ENCODE measurements around the gene SOX6. TPM values are rescaled to one million over a fixed set of nuclear protein-coding genes. Genes with fewer than 3 reads are reported as not detected.

Gene SOX6
- polyA plus RNA-seq, 3 donors, result not detected

- no peaks in the 10 kb centered on the region for H3K27me3 ChIP-seq (ENCODE audit: control insufficient read depth in 2 of 2, insufficient read depth in 2 of 2, low read length in 2 of 2)
- no peak overlapping the region for H3K4me3 ChIP-seq (replicated peaks in 1 of 3; ENCODE audit: low read depth in 2 of 3, low read length in 3 of 3)
- no peaks in the 10 kb centered on the region for H3K79me2 ChIP-seq (ENCODE audit: insufficient read depth, low read length)
- DNase-seq, result no peak
- H3K9ac ChIP-seq (ENCODE audit: insufficient read depth, low read length, poor library complexity, severe bottlenecking), result no peak overlapping the region
- no peak overlapping the region for H3K27ac Mint-ChIP-seq
- peaks cover 0 to 2% (median 0%) of the 10 kb centered on the region in 7 donors for H3K9me3 Mint-ChIP-seq
- TF ChIP-seq, protein P1, sequence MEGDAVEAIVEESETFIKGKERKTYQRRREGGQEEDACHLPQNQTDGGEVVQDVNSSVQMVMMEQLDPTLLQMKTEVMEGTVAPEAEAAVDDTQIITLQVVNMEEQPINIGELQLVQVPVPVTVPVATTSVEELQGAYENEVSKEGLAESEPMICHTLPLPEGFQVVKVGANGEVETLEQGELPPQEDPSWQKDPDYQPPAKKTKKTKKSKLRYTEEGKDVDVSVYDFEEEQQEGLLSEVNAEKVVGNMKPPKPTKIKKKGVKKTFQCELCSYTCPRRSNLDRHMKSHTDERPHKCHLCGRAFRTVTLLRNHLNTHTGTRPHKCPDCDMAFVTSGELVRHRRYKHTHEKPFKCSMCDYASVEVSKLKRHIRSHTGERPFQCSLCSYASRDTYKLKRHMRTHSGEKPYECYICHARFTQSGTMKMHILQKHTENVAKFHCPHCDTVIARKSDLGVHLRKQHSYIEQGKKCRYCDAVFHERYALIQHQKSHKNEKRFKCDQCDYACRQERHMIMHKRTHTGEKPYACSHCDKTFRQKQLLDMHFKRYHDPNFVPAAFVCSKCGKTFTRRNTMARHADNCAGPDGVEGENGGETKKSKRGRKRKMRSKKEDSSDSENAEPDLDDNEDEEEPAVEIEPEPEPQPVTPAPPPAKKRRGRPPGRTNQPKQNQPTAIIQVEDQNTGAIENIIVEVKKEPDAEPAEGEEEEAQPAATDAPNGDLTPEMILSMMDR (IDR thresholded peaks at IDR 0.05), result no peak
- H3K4me2 ChIP-seq (replicated peaks; ENCODE audit: extremely low read depth, low read length, poor library complexity, severe bottlenecking), result no peak overlapping the region
- H3K36me3 Mint-ChIP-seq, result no peaks in the 10 kb centered on the region
- H3K9me3 ChIP-seq (replicated peaks in 1 of 2; ENCODE audit: control insufficient read depth in 1 of 2, insufficient read depth in 1 of 2, low read length in 2 of 2), result no peaks in the 10 kb centered on the region
- 88% methylated on average over 3 of the region's 3 CpGs for WGBS (ENCODE audit: insufficient coverage)
- no peaks in the 10 kb centered on the region for H3K36me3 ChIP-seq (replicated peaks in 1 of 2; ENCODE audit: control insufficient read depth in 1 of 2, insufficient read depth in 2 of 2, low read length in 2 of 2)
- no peaks in the 10 kb centered on the region for H3K4me1 ChIP-seq (ENCODE audit: control insufficient read depth in 1 of 2, insufficient read depth in 2 of 2, low read length in 2 of 2)
- no peak overlapping the region for H2AFZ ChIP-seq (ENCODE audit: insufficient read depth, low read depth, low read length, poor library complexity, severe bottlenecking)
- H3K4me3 Mint-ChIP-seq, result no peak overlapping the region
- no peak overlapping the region for H3K27ac ChIP-seq (ENCODE audit: low read depth in 1 of 2, low read length in 2 of 2)
- peaks cover 0 to 1% (median 0%) of the 10 kb centered on the region in 3 donors for H3K27me3 Mint-ChIP-seq (ENCODE audit: low read depth in 3 of 3)
- H3K4me1 Mint-ChIP-seq, result no peaks in the 10 kb centered on the region
- intact Hi-C loops (cut with micrococcal nuclease), result no loop called here
- no peaks in the 10 kb centered on the region for H4K20me1 ChIP-seq (ENCODE audit: insufficient read depth, low read length)
Measured at GRCh38 chr11:16216831-16217230, 139.5 kb downstream of the SOX6 start.

DNA sequence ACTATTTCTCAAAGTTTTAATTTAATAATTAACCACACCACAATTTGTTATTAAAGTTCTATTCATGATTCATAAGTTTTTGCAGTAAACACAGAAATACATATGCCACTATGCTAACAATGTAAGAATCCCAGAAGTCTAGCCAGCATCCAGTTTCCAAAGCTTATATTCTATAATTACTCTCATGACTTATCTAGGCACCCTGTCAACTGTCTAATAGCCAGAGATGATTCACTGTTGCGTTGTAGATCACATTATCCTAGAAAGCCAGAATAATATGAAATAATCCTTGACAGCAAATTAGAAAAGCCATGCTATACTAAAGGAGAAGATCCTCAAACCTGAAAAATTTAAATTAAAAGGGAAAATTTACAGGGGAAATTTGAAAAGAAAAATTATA, 141.0 kb downstream of the SOX6 start:
- Histone ChIP-seq H3K4me2 (replicated peaks; ENCODE audit: extremely low read depth, low read length, poor library complexity, severe bottlenecking) (no peak overlapping the region), H3K27me3 (ENCODE audit: control insufficient read depth in 2 of 2, insufficient read depth in 2 of 2, low read length in 2 of 2) (no peaks in the 10 kb centered on the region), H3K4me1 (ENCODE audit: control insufficient read depth in 1 of 2, insufficient read depth in 2 of 2, low read length in 2 of 2) (no peaks in the 10 kb centered on the region), H3K36me3 (replicated peaks in 1 of 2; ENCODE audit: control insufficient read depth in 1 of 2, insufficient read depth in 2 of 2, low read length in 2 of 2) (no peaks in the 10 kb centered on the region), H3K27ac (ENCODE audit: low read depth in 1 of 2, low read length in 2 of 2) (no peak overlapping the region), H3K9ac (ENCODE audit: insufficient read depth, low read length, poor library complexity, severe bottlenecking) (no peak overlapping the region), H4K20me1 (ENCODE audit: insufficient read depth, low read length) (no peaks in the 10 kb centered on the region), H3K9me3 (replicated peaks in 1 of 2; ENCODE audit: control insufficient read depth in 1 of 2, insufficient read depth in 1 of 2, low read length in 2 of 2) (no peaks in the 10 kb centered on the region), H2AFZ (ENCODE audit: insufficient read depth, low read depth, low read length, poor library complexity, severe bottlenecking) (no peak overlapping the region), H3K79me2 (ENCODE audit: insufficient read depth, low read length) (no peaks in the 10 kb centered on the region), H3K4me3 (replicated peaks in 1 of 3; ENCODE audit: low read depth in 2 of 3, low read length in 3 of 3) (no peak overlapping the region)
- H3K27me3 Mint-ChIP-seq (ENCODE audit: low read depth in 3 of 3), result peaks cover 0 to 1% (median 0%) of the 10 kb centered on the region in 3 donors
- H3K36me3 Mint-ChIP-seq, result no peaks in the 10 kb centered on the region
- peaks cover 0 to 2% (median 0%) of the 10 kb centered on the region in 7 donors for H3K9me3 Mint-ChIP-seq
- no peak overlapping the region for H3K27ac Mint-ChIP-seq
- TF ChIP-seq, protein P1 (IDR thresholded peaks at IDR 0.05), result no peak
- no peaks in the 10 kb centered on the region for H3K4me1 Mint-ChIP-seq
- no peak overlapping the region for H3K4me3 Mint-ChIP-seq
- intact Hi-C loops (cut with micrococcal nuclease), result no loop called here
- WGBS (ENCODE audit: insufficient coverage), result no CpG with 5 or more reads among the region's 1 CpG
- DNase-seq, result no peak
